ENCODE data around the gene KRTAP4-5.
"Not testable (repeated sequence)": the region's sequence is repeated elsewhere in the genome, so short reads cannot be mapped to it uniquely, and the experiment has no call there.

KRTAP4-5 gene

DNA sequence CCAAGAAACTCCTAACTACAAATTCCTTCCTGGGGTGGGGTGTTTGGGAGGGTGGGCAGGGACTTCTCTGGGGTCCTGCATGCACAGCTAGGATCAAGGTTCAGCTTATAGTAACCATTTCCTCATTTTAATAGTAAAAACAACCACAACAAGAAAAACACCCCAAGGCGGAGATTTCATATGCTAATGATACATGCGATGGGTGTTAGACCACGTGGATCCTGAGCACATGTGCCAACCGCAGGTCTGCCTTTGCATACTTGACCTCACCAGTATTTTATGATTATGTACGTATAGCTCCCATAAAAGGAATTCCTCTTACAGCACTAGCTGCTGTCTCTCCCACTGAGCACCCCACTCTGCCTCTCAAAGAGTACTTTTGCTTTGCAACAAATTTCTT lies 33.3 kb downstream of the KRTAP4-5 start (continued):
- TF ChIP-seq, protein P1, sequence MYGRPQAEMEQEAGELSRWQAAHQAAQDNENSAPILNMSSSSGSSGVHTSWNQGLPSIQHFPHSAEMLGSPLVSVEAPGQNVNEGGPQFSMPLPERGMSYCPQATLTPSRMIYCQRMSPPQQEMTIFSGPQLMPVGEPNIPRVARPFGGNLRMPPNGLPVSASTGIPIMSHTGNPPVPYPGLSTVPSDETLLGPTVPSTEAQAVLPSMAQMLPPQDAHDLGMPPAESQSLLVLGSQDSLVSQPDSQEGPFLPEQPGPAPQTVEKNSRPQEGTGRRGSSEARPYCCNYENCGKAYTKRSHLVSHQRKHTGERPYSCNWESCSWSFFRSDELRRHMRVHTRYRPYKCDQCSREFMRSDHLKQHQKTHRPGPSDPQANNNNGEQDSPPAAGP (tag by site-specific recombination; IDR thresholded peaks at IDR 0.05), result no peak
- TF ChIP-seq OSR2 (tag by site-specific recombination; IDR thresholded peaks at IDR 0.05) (no peak), ZBTB7A (tag by site-specific recombination; IDR thresholded peaks at IDR 0.05; ENCODE audit: low read depth) (no peak), ZNF571 (tag by site-specific recombination; IDR thresholded peaks at IDR 0.05) (no peak)

DNA sequence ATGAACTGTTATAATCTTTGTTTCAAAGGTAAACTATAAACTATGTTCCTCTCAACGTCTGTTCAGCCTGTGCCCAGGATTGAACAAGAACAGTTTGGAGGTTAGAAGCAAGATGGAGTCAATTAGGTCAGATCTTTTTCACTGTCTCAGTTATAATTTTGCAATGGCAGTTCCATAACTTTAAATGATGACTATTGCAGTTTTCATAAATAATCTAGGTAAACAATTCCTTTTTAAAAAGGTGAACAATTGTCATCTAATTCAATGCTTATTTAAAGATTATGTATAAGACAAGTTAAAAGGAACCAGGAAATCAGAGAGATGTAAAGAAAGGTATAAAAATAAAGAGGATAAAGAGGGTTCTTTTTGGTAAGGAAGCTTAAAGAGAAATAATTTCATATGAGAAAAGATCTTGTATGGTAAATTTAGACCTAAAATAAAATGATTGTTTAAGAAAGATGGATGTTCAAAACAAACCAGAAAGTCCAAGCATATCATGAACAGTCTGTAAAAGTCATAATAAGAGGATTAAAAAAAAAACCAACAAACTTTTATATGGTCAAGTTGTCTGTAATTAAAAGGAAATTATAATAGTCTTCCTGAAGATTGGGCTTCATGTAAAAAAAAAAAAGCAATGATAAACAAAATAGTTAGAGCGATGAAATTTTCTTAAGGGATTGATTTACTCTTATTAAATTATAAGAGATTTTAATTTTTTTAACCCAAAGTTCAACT lies 38.3 kb downstream of the KRTAP4-5 start:
- POLR2A ChIA-PET, result no interaction called here
- Histone ChIP-seq H3K9me3 (ENCODE audit: control insufficient read depth, insufficient read depth, low read depth, low read length) (no peaks in the 10 kb centered on the region), H3K27ac (ENCODE audit: extremely low read depth, low read depth, low read length) (no peak overlapping the region), H3K4me3 (ENCODE audit: low read depth, low read length) (no peak overlapping the region), H3K36me3 (ENCODE audit: control insufficient read depth in 2 of 2, insufficient read depth in 1 of 2, low read length in 2 of 2) (no peaks in the 10 kb centered on the region), H3K4me1 (ENCODE audit: control insufficient read depth, insufficient read depth, low read length) (no peaks in the 10 kb centered on the region)
- CTCF ChIA-PET, result no interaction called here
- TF ChIP-seq ZNF311 (tag by site-specific recombination; IDR thresholded peaks at IDR 0.05; ENCODE audit: borderline replicate concordance) (no peak), KLF9 (tag by site-specific recombination; IDR thresholded peaks at IDR 0.05; ENCODE audit: low read depth) (no peak), SETDB1 (IDR thresholded peaks at IDR 0.05; ENCODE audit: insufficient read length, low read length) (peak; percentile 82), ZNF626 (tag by site-specific recombination; IDR thresholded peaks at IDR 0.05) (no peak)

DNA sequence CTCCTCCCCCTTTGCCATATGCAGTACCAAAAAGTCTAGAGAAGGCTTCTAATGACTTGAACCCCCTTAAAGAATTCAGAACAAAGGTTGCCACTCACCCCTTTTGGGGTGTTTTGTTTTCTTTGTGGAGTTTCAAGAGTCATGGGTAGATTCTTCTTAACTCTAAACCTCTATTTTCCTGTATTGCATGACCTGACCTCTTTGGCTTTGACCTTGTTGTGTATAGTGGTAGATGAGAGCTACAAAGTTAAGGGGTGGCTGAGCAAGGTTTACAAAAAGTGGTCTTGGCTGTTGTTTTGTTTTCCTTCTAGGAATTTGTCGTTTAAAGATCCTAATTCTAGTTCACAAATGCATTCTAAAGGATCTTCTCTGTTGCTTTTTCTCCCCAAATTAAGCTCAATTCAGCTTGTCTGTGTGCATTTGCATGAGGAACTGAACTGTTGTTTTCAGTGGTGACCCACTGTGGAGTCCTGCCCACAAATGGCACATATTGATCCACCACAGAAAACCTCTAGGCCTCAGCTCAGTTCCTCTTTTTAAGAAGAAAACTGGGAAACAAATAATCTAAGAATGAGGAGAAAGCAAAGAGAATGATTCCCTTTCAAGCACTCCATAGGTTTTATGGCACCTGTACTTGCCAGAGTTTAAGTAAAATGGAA lies 40.8 kb downstream of the KRTAP4-5 start:
- not testable (repeated sequence) for H3K4me3 ChIP-seq (ENCODE audit: low read depth, low read length)

DNA sequence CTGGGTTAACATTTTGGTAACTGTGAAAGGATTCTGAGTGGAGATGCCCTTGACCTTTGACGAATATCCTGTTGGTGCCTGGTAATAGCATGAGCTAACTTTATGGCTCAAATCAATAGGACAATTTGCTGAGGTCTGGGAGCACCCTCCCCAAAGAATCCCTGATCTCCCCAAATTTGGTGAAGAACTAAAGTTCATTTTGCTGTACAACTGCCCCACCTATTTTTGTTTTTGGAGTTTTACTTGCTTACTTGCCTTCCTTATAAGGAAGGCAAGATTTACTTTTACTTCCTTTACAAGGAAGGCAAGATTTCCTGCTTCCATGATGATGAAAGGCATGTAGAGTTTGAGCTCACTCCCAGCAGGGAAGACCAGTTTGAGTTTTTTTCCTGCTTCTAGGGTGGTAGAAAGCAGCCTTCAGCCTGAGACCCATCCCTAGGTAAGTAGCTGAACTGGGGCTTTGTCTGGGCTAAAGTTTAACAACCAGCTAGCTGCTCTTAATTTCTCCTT lies 41.6 kb downstream of the KRTAP4-5 start:
- Histone ChIP-seq H3K4me3 (ENCODE audit: low read depth, low read length) (no peak overlapping the region), H3K27ac (ENCODE audit: extremely low read depth, low read depth, low read length) (no peak overlapping the region), H3K4me1 (ENCODE audit: control insufficient read depth, insufficient read depth, low read length) (no peaks in the 10 kb centered on the region), H3K36me3 (ENCODE audit: control insufficient read depth in 2 of 2, insufficient read depth in 1 of 2, low read length in 2 of 2) (no peaks in the 10 kb centered on the region), H3K9me3 (ENCODE audit: control insufficient read depth, insufficient read depth, low read depth, low read length) (no peaks in the 10 kb centered on the region)
- ChIA-PET CTCF (no interaction called here), POLR2A (no interaction called here)
- TF ChIP-seq YY1 (tag by site-specific recombination; IDR thresholded peaks at IDR 0.05) (no peak), ZNF791 (tag by site-specific recombination; IDR thresholded peaks at IDR 0.05) (no peak), ZNF24 (tag by site-specific recombination; IDR thresholded peaks at IDR 0.05) (no peak), ZNF214 (tag by site-specific recombination; IDR thresholded peaks at IDR 0.05; ENCODE audit: borderline replicate concordance) (no peak), ZSCAN16 (tag by site-specific recombination; IDR thresholded peaks at IDR 0.05) (no peak), ZNF132 (tag by site-specific recombination; IDR thresholded peaks at IDR 0.05; ENCODE audit: borderline replicate concordance) (no peak), ZNF521 (tag by site-specific recombination; IDR thresholded peaks at IDR 0.05) (no peak), ZNF248 (tag by site-specific recombination; IDR thresholded peaks at IDR 0.05) (no peak), SP7 (tag by site-specific recombination; IDR thresholded peaks at IDR 0.05) (no peak), ZNF133 (tag by site-specific recombination; IDR thresholded peaks at IDR 0.05) (no peak), ZNF266 (tag by site-specific recombination; IDR thresholded peaks at IDR 0.05; ENCODE audit: low read depth) (no peak), ZNF157 (tag by site-specific recombination; IDR thresholded peaks at IDR 0.05) (no peak)
- TF ChIP-seq, protein P2, sequence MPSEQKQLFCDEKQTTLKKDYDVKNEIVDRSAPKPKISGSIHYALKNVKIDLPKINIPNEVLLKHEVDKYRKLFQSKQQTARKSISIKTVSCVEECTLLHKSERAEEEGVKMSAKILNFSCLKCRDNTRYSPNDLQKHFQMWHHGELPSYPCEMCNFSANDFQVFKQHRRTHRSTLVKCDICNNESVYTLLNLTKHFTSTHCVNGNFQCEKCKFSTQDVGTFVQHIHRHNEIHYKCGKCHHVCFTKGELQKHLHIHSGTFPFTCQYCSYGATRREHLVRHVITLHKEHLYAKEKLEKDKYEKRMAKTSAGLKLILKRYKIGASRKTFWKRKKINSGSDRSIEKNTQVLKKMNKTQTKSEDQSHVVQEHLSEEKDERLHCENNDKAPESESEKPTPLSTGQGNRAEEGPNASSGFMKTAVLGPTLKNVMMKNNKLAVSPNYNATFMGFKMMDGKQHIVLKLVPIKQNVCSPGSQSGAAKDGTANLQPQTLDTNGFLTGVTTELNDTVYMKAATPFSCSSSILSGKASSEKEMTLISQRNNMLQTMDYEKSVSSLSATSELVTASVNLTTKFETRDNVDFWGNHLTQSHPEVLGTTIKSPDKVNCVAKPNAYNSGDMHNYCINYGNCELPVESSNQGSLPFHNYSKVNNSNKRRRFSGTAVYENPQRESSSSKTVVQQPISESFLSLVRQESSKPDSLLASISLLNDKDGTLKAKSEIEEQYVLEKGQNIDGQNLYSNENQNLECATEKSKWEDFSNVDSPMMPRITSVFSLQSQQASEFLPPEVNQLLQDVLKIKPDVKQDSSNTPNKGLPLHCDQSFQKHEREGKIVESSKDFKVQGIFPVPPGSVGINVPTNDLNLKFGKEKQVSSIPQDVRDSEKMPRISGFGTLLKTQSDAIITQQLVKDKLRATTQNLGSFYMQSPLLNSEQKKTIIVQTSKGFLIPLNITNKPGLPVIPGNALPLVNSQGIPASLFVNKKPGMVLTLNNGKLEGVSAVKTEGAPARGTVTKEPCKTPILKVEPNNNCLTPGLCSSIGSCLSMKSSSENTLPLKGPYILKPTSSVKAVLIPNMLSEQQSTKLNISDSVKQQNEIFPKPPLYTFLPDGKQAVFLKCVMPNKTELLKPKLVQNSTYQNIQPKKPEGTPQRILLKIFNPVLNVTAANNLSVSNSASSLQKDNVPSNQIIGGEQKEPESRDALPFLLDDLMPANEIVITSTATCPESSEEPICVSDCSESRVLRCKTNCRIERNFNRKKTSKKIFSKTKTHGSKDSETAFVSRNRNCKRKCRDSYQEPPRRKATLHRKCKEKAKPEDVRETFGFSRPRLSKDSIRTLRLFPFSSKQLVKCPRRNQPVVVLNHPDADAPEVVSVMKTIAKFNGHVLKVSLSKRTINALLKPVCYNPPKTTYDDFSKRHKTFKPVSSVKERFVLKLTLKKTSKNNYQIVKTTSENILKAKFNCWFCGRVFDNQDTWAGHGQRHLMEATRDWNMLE (tag by site-specific recombination; conservative IDR thresholded peaks at IDR 0.05; ENCODE audit: low read depth), result no peak
- TF ChIP-seq, protein P3, sequence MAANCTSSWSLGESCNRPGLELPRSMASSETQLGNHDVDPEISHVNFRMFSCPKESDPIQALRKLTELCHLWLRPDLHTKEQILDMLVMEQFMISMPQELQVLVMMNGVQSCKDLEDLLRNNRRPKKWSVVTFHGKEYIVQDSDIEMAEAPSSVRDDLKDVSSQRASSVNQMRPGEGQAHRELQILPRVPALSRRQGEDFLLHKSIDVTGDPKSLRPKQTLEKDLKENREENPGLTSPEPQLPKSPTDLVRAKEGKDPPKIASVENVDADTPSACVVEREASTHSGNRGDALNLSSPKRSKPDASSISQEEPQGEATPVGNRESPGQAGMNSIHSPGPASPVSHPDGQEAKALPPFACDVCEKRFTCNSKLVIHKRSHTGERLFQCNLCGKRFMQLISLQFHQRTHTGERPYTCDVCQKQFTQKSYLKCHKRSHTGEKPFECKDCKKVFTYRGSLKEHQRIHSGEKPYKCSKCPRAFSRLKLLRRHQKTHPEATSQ (tag by site-specific recombination; IDR thresholded peaks at IDR 0.05), result no peak

More for the DNA sequence above, 40.8 kb downstream of the KRTAP4-5 start:
- H3K4me1 ChIP-seq (ENCODE audit: control insufficient read depth, insufficient read depth, low read length); CTCF ChIA-PET; H3K9me3 ChIP-seq (ENCODE audit: control insufficient read depth, insufficient read depth, low read depth, low read length); H3K27ac ChIP-seq (ENCODE audit: extremely low read depth, low read depth, low read length); H3K36me3 ChIP-seq (ENCODE audit: control insufficient read depth in 2 of 2, insufficient read depth in 1 of 2, low read length in 2 of 2); POLR2A ChIA-PET: not testable (repeated sequence)
